SW 1271 (cell line): Measurements from ENCODE around the gene PANK1.

Experiments used
- DNase-seq, 2 experiments: peaks; one replicate each; lab custom pipeline; 2025; lab: John Stamatoyannopoulos, UW

The PANK1 gene

DNA sequence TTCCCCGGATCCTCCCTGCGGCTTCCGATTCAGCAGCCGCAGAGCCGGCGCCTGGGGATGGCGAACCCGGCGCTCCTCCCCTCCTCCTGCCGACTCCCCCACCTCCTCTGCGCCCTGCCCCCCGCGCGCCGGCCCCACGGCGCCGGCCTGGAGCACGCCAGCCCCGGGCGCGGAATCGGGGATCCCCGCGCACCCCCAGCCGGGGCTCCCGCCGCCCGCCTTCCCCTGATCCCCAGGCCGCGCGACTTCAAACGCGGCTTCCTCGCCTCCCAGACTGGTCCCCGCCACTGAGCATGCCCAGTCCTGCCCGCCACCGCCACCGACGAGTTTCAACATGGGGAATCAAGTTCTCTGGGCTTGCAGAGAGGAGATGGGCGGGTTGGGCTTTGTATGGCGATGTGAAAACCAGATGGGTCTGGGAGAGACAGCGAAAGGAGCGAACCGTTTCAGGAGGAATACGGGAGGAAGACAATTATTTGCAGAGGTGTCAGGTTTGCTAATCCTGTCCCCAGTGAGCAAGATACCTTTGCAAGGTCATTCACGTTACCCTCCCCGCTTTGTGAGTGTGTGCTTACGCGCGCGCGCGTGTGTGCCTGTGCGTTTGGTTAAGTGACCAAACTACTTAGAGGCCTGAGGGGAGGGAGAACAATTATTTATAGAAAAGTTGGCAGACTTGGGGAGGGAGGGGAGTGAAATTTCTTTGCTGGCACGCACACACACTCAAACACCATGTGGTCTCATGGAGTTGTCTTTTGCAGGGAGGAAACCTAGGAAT lies at the start of gene PANK1:
Gene PANK1 (minus strand): TSS at position 276 of the 775 bp plus-strand sequence. CDS start 351 bp downstream, outside the sequence.
- peak in 1 of 2 experiments; percentile 62 for DNase-seq

DNA sequence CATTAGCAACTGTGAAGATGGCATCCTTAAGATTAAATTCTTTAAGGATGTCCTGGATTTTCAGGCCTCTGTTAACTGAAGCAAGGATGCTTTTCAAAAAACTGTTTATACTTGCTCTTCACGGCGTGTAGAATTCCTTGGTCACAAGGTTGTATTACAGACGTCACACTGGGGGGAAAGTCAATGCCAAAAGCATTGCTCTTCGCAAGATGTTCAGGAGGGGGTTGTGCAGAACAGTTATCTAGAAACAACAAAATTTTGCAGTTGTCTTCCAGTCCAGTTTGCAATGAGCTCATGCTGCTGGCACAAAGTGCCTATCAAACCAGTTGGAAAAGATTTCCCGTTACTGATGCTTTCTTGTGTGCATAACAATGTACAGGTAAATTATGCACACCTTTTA lies 48.1 kb upstream of the PANK1 start:
- DNase-seq = no peak

DNA sequence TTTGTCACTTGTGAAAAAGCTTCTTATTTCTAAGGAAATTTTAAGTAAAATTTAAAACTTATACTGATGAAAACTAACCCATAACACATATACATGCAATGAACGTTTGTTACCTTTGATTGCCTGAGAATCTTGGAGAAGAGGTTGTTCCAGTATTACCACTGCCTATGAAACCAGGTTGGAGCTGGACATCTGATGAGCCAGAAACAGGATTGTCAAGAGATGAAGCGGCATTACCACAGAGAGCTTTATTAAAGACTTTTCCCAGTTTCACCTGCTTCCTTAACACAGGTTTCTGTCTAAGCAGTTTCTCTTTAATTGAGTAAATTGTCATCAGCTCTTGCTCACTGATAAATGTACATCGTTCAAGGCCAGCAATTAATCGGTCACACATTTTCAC lies 47.4 kb upstream of the PANK1 start:
- no peak for DNase-seq

DNA sequence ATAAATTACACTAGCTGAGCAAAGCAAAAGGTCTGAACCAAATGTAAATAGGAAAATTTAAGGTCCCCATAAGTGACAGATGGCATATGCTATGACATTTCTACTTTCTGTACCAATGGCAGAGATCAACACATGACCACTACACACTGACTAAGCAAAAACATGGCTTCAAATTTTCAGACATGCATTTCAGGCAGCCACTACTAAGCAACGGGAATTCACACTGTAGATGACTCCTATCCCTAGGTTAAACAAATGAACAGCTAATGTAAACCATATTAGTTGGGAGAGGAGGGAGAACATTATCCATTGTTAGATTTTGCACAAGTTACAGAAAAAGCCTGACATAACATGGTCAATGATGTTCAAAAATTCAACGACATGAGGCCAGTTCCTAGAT lies 45.0 kb upstream of the PANK1 start:
- DNase-seq = no peak

DNA sequence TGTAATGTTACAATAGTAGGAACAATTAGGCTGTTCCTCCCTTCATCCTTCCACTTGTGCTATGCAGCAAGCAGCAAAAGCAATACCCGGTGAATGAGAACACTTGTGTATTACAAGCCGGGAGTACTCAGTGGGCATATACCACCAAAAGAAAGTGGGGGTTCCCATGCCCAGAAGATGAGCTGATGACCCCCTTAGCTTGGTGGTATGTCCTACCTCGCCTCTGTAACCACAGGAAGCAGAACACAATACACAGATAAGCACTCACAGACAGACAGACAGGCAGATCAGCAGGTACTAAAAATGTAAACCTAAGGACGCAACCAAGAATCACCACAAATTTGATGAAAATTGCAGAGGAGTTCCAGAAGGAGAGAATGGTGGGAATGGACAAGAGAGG lies 40.9 kb upstream of the PANK1 start:
- DNase-seq = no peak

DNA sequence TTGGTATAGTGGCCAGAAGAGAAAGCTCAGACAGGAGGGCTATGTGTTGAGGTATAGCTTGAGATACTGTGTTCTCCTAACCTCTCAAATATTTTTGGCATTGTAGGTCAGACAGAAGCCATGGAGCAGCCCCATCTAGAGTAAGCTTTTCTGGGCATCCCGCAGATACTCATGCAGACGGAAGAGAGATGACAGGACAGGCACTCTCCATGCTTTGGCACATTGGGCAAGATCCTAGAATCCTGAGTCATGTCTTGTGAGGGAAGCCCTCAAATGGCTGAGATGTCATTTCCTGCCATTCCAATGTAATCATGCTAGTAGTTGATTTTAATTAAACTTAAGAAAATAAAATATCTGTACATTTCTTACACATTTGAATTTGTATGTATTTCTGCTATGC lies 39.6 kb upstream of the PANK1 start:
- DNase-seq = no peak

DNA sequence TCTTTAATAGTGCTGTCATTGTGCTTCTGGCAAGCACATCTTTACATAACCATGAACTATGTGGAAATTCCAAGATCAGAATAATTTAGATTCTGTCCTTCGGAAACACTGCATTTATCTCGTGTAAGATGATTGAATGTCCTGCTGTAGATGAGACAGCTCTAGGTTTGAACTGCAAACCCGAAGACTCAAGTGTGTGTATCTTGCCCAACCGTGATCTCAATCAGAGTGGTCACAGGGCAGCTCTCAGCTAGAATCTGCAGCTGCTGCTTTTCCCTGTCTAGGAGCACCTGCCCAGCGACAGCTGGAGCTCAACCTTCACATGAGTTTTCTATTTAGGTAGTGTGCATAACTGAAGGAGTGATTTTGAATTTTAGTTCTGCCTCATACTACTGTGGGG lies 38.8 kb upstream of the PANK1 start:
- DNase-seq = no peak

DNA sequence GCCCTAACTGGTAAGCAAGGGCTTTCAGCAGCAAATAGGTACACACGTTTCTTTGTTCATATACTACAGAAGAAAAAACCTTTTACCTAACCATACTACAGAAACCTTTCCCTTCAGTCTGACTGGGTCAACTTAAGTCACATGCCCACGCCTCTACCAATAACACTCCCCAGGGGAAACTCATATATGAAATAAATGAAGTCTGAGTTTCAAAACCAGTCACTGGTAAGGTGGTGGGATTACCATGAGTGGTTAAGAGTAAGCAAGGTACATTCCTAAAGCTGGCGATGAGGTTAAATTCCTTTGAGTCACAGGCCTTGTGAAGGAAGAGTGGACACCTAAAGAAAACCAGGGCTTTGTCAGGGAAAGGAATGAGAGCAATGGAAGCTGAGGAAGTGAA lies 34.9 kb upstream of the PANK1 start:
- DNase-seq = no peak

DNA sequence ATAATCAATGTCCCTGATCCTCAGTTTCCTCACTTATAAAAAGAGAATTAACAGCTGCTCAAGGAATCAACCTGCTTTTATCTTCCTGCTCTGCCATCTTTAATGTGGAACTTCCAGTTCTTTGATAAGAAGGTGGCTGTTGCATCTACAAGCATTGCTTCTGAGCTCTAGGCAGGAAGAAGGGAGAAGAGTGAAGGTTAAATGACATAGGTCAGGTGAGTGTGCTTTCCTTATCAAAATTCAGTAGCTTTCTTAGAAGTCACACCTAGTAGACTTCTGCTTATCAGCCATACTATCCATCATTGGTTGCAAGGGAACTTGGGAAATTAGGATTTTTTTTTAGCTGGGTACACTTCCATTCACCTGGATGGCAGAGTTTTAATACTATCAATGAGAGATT lies 32.3 kb upstream of the PANK1 start:
- DNase-seq = no peak

DNA sequence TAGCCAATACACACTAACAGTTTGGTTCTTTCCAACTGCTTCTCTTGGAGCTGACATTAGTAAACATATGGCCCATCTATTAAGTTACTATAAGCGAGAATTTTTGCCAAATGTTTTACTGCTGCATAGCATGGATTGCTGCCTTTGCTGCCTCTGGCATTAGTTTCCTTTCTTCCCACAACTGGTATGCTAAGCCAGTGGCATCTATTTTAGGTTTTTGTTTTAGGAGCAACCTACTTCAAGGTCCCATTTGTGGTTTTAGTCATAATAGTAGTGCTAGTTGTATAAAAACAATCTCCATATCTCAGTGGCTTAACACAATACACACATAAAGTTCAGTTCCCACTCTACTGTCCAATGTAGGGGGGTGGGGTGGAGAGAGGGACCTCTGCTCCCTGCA lies 25.9 kb upstream of the PANK1 start:
- DNase-seq = no peak

DNA sequence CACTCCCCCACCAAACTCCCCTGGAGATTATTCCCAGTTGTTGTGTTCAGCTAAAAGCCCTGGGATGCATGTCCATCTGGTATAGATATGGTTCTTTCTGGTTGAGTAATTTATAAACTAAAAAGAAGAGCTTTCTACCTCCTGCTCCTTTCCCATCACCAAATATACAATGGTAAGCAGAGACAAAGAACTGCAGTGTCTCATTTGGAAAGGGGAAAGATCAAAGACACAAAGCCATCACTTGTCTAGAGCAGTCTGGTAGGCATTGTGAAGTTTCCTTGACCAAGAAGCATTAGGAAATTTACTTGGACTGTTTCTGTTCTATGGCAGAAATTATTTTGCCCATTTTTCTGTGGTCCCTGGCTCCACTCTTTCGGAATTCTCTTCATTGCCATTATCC lies 24.9 kb upstream of the PANK1 start:
- DNase-seq = no peak

DNA sequence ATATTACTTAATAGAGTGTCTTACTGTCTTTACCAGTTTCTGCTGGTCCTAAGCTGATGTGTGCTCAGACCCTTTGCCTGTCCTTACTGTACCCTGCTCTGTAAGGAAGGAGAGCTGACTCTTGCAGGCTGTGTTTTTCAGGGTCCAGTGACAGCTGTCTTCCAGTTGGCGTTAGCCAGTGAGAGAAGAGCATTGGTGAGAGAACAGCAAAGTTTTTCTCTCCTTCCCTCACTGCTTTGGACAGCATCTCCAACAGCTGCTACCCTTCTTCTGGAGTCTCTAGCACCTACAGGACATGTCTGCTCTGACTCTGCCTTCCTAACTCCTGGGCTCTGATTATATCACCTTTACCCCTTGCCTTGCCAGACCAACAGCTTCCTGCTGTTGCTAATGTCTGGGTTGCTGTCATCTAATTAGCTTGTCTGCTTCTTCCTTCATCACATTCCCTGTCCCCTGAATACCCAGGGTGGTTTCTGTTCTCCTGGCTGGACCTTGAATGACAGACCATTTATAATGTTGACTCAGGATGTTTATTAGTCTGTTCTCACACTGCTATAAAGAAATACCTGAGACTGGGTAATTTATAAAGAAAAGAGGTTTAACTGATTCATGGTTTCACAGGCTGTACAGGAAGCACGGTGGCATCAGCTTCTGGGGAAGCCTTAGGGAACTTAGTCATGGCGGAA lies 23.5 kb upstream of the PANK1 start:
- no peak for DNase-seq

DNA sequence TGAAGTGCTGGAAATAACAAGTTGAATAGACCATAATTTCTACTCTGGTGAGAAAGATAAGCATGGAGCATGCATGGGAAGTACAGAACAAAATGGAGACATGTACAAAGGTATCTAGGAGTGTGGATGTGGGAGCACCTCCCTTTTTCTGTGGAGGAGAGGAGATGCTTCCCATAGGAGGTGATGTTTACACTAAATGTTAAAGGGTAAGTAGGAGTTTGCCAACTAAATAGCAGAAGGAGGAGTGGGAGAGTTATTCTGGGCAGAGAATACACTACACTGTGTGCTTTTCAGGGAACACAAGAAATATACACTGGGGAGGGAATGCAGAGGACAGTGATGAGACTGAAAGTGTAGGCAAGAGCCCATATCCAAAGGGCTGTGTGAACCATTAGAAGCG lies 21.1 kb upstream of the PANK1 start:
- no peak for DNase-seq

DNA sequence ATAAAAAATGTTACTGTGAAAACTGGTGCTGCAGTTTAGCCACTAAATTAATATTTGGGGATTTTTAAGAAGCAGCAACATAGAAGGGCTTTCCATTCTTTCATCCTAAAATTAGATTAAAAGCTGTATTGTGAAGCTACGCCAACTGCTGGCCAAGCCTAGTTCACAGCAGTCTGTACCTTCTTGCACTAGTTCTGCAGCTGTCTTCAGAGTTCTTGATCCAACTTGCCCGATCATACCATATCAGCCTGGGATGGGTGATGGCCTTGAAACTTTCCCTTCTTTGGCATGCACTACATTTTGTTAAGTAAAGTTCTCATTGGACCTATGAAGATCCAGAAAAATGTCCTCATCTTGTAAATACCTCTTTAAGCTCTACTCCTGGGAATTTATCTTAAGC lies 20.3 kb upstream of the PANK1 start:
- DNase-seq = no peak

DNA sequence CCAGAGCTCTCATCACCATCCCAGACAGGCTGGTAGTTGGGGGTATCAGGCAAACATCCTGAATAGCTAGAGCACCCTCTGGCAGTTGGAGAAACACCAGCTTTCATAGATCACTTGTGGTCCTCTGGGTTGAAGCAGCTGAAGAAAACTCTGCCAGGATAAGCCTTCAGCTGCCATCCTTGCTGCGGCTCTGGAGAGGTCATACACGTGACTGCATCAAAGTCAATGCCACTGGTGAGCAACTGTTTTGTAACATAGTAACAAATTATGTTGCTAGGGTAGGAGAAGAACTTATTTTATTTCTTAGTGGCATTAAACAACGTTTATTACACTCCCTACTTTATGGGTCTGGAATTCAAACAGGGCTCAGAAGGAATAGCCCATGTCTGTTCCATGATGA lies 19.2 kb upstream of the PANK1 start:
- DNase-seq = no peak

DNA sequence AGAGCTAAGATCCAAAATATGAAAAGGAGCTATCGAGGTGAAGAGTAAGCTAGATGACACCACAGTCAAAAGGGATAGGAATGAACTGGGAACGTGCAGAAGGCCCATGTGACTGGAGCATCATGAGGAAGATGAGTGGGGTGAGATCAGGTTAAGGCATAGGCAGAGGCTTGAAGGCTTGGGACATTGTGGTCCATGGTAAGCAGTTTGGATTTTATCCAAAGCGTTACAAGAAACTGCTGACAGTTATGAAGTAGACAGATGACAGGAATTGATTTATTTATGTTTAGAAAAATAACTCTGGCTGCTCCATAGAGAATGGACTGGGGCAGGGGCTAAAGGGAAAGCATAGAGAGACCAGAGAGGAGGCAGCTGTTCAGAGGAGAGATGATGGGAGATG lies 18.1 kb upstream of the PANK1 start:
- no peak for DNase-seq

DNA sequence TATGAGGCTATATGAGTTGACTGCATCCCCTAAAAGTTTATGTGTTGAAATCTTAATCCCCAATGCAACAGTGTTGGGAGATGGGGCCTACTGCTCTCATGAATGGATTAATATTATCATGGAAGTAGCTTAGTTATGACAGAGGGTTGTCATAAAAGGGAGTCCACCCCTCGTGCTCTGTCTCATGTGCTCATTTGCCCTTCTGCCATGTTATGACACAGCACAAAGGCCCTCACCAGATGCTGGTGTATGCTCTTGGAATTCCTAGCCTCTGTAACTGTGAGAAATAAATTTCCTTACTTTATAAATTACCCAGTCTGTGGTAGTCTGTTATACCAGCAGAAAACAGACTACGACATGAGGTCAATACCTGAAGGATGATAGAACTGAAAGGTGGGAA lies 17.6 kb upstream of the PANK1 start:
- no peak for DNase-seq

DNA sequence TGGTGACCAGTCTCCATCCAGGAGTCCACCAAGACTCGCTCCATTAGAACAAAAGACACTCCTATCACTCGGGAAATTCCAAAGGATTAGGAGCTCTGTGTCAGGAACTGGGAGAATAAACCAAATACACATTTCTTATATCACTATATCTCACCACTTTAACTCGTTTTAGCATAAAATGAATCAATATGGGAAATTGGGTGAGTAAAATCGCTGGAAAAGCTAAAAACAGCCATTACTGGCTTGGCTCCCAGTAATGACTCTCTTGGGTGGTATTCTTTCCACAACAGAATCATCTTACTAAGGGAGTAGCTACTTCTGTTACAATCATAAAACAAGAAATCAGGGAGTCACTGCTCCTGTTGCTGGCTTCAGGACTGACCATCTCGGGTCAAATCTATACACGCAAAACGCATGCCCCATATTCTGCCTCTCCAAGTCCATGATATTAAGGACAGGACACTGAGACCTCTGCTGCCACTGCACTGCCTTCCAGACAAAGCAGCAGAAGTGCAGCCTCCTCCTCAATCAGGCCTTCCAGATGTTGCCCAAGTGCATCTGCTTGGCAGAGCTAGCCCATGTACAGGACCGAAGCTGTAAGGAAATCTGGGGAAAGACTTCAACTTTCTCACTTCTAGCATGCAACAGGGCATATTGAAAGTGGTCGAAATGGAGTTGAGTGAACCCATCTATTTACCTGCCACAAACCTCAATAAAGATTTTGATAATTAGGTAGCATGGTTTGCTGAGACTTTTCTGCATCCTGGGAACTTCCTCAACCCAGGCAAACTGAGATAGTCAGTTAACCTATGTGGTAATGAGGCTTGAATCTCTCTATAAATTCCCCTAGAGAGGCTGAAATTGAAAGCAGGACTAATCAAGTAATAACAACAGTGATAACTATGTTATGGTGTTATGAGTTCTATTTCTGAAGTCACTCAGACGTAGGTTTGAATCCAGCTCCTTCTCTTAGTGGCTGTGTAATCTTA lies 14.4 kb upstream of the PANK1 start:
- no peak for DNase-seq

DNA sequence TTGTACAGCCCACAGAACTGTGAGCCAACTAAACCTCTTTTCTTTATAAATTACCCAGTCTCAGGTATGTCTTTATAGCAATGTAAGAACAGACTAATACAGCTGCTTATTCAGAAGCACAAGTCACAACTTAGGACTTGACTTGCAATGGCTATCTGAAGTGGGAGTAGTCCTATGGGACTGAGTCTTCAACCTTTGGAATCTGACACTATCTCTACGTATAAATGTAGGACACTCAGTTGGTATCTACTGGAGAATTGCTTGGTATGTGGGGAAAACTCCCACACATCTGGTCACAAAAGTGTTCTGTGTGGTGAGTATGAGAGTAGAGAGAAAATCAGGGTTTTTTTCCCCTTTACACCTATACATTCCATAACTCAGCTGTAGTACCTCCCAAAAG lies 12.3 kb upstream of the PANK1 start:
- no peak for DNase-seq

DNA sequence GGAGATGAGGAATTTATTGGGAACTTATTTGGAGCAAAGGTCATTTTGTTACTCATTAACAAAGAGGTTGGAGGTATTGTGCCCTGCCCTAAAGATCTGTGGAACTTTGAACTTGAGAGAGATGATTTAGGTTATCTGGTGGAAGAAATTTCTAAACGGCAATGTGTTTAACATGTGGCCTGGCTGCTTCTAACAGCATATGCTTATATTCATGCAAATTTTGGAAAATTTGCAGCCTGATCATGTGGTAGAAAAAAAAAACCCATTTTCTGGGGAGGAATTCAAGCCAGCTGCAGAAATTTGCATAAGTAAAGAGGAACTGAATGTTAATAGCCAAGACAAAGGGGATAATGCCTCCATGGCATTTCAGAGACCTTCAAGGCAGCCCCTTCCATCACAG lies 10.7 kb upstream of the PANK1 start:
- no peak for DNase-seq

DNA sequence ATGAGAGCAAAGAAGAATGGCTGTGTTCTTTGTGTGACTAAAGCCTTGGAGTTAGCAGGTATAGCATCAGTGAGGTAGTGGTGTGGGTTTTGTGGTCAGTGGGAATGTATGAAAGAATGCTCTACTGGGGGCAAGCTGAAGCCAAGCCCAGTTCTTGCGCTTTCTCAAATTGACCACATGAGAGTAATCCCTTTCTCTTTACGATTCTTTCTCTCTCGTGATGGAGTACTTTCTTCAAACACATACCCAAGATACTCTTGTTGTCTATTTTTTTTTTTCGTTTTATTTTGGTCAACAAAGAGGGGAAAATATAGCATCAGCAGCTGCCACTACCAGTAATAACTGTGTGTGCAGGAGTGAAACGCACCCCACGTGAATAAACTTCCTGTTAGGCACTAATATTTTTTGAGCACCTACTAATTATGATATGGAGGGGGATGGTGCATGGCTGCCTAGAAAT lies 8.4 kb upstream of the PANK1 start:
- no peak for DNase-seq

DNA sequence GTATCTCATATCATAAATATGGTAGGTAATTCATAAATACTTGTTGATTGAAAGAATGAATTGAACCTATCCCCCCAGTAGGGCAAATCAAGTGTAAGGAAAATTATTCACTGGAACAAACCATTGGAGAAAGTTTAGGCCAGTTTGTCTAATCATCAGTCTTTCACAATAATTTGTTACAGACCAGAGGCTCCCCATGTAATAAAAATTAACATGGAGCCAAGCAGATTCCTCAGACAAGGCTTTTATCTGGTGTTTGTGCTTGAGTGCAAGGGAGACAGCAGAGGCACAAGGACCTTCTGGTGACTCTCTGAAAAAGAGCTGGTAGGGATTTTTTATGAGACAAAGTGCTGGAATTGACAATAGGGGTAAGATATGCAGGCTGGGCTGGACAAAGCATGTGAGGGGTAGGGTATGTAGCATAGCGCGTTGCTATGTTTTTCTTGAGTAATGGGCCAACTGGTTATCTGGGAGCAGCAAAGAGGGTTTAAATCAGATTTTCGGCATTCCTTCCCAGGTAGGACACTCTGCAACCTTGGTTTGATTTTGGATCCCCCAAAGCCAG lies 7.8 kb upstream of the PANK1 start:
- no peak for DNase-seq
